CD4-positive, alpha-beta T cell treated with Interleukin-4 for 4 hours (primary cell): Measurements from ENCODE around the gene TLE5.
A peak's percentile ranks its signal among the peaks of the same experiment; 100 is the strongest.
"Not testable (repeated sequence)": the region's sequence is repeated elsewhere in the genome, so short reads cannot be mapped to it uniquely, and the experiment has no call there.

ENCODE experiments used
- DNase-seq: peaks from one replicate; pipeline ENCODE4 v3.0.0-alpha.2; 2020

The TLE5 gene

GRCh38 chr19:3060857-3061181 is 1.5 kb downstream of the TLE5 start:
- no peak for DNase-seq

- no peak for DNase-seq
Observed at GRCh38 chr19:3059653-3060052, 2.6 kb downstream of the TLE5 start.

GRCh38 chr19:3058821-3059314 is 3.4 kb downstream of the TLE5 start:
- DNase-seq, result no peak

DNA sequence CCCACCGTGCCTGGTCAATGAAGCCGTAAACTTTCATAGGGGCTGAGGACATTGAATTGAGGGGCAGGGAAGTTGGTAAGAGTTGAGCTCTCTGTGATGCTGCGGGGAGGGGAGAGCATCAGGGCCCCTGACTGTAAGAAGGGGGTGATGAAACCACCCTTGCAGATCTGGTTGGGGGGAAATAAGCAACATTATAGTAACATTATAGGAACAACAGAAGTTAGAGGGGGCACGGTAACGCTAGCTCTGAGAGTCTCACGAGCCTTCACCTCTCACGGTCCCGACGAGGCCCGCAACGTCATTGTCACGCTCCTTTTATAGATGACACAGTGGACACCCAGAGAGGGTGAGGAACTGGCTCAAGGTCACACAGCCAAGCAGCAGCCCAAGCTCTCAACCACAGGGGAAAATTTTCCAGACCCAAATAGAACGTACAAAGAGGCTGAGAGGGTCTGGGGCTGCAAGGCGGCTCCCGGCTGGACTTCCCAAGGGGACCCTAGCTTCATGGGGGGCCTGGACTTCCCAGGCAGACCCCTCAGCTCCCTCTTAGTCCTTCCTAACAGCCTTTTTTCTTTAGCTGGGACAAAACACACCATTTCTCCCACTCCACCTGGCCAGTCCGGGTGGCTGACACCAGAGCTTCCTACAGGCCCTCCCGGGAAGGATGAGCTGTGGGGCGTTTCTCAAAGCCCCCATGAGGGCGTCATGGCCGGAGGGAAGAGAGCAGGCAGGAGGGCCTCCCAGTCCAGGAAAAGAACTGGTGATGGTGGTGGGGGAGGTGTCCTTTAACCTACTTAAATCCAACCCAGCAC is 4.1 kb downstream of the TLE5 start:
- no peak for DNase-seq

DNA sequence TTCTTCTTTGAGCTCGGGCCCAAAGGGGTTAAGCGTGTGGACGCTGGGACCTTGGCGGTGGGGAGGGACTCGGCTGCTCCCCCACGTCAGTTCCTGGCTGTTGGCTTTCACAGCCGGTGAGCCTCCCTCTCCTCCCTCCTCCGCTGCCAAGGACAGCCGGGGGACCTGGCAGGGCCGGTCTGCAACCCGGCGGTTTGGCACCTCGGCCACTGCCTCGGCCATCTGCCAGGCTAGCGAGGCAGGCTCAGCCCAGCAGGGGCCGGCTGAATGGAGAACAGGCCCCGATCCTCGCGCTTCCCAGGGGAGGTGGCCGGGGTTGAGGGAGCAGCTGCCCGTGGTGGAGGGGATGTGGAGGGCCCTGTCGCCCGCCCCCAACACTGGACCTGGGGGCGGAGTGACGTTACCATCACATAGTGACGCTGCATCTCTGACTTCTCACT is 5.0 kb downstream of the TLE5 start:
- DNase-seq, result no peak

DNA sequence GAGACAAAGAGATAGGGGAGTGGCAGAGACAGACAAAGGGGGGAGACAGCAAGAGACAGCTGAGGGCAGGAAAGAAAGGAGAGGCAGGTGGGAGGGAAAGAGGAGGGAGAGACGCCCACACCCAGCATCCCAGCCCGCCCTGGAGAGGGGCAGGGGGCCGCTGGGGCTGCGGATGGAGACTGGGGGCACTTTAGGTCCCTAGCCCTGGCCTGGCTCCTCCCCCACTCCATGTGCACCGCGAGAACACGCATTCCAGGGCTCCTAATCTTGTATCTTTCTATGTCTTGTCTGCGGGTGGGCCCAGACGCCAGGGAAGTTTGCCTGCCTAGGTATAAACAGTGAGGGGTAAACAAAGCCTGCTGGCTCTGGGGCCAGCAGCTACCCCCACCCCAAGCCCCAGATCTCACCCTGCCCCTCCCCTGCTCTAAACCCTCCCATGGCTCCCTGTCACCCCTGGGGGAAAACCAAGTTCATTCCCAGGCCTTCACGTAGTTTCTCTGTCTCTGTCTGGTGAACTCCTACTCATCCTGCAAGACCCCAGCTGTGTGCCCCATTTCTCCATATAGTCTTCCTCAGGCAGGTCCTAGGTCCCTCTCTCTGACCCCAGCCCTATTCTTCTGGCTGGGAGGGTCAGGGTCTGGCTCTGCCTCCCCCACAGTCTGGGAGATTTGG is 5.7 kb downstream of the TLE5 start:
- DNase-seq, result no peak

GRCh38 chr19:3055741-3056416 is 6.4 kb downstream of the TLE5 start:
- DNase-seq, result no peak

DNA sequence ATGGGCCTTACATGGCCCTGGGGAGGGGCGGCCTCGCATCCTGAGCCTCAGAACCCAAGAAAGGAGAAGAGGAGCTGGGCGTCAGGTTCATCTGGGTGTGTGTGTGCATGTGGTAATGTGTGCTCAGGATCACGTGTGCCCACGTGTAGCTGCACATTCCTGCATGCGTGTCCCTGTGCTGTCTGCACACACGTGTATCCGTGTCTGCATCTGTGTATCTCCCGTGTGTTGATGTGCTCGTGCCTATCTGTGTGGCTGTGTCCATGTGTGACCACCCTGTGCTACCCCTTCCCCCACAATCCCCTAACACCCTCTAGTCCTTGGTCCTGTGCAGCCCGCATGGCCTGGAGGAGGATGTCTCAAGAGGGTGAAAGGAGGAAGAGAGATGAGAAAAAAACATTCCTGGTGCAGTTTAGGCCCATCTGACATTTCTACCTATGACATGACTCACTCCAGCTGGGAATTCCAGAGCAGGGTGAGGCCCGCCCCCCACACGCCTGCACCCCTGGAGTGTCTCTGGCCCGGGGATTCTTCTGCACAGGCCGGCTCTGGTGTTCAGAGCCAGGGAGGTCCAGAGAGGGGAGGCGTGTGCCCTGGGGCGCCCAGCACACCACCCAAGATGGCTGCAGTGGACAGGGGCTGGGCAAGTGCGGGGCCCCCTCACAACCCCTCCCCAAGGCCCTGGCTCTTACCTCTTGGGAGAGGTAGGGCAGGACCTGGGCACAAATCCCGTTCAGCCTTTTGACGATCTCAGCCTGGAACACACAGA is 7.1 kb downstream of the TLE5 start:
- DNase-seq, result no peak

DNA sequence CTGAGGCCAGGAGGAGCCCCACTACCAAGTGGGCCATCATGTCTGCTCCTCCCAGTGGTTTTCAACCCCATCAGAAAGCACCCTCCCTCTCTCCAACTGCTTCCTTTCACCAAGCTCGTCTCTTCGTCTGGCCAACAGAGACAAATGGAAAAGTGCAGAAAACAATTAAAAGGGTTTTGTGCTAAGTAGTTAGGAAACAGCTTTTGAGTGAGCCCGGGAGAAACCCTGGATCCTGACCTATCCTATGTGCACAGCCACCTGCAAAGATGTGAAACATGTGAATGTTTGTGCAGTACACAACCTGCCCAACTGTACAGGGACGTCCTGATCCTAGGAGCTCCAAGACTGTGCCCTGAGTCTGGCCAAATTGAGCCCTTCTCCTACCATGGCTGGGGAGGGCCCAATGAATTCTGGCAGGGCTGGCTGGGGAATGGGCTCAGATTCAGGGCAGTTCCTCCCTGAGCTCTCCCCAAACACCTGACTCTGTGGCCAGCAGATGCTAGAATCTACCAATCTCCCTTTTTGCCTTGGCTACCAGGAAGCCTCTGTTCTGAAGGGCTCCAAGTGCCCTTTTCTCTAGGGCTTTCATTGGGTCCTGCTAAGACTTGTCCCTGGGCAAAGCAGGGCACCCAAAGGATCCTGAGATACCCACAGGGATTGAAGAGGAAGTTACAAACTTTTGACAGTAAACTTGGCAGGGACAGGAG is 7.9 kb downstream of the TLE5 start:
- DNase-seq, result no peak

- no peak for DNase-seq
Observed at GRCh38 chr19:3053780-3054179, 8.5 kb downstream of the TLE5 start.

- no peak for DNase-seq
Observed at GRCh38 chr19:3053218-3053621, 9.1 kb downstream of the TLE5 start.

DNA sequence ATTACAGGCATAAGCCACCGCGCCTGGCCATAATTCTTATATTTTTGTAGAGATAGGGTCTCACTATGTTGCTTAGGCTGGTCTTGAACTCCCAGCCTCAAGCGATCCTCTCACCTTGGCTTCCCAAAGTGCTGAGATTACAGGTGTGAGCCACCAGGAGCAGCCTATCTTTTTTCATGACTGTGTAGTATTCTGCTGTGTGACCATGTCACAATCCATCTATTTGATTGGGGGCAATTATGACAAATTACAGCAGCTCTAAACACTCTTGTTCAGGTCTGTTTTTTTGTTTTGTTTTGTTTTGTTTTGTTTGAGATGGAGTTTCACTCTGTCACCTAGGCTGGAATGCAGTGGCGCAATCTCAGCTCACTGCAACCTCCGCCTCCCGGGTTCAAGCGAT is 12.3 kb downstream of the TLE5 start:
- not testable (repeated sequence) for DNase-seq

GRCh38 chr19:3049089-3049488 is 13.2 kb downstream of the TLE5 start:
- no peak for DNase-seq

- DNase-seq, result no peak
Observed at GRCh38 chr19:3048190-3048533, 14.1 kb downstream of the TLE5 start.

DNA sequence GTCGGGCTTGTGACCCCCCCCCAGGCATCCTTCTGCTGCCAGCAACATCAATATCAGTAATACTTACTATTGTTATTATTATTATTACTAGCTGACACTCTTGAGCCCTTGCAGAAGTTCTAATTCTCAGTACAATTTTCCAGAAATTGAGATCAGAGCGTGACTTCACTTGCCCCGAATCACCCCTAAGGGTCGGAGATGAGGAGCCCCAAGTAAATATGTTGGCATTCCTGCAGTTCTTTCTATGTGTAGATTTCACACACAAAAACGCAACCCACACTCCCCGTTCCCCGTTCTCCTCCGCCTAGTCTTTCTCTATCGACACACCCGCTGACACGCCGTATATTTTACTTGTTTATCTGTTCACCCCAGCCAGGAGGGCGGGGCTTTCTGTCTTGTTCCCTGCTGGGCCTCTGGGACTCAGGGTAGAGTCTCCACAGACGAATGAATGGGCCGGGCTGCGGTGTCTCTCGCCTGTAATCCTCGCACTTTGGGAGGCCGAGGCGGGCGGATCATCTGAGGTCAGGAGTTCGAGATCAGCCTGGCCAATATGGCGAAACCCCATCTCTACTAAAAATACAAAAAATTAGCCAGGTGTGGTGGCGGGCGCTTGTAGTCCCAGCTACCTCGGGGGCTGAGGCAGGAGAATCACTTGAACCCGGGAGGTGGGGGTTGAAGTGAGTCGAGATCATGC is 14.7 kb downstream of the TLE5 start:
- peak; percentile 76 for DNase-seq

DNA sequence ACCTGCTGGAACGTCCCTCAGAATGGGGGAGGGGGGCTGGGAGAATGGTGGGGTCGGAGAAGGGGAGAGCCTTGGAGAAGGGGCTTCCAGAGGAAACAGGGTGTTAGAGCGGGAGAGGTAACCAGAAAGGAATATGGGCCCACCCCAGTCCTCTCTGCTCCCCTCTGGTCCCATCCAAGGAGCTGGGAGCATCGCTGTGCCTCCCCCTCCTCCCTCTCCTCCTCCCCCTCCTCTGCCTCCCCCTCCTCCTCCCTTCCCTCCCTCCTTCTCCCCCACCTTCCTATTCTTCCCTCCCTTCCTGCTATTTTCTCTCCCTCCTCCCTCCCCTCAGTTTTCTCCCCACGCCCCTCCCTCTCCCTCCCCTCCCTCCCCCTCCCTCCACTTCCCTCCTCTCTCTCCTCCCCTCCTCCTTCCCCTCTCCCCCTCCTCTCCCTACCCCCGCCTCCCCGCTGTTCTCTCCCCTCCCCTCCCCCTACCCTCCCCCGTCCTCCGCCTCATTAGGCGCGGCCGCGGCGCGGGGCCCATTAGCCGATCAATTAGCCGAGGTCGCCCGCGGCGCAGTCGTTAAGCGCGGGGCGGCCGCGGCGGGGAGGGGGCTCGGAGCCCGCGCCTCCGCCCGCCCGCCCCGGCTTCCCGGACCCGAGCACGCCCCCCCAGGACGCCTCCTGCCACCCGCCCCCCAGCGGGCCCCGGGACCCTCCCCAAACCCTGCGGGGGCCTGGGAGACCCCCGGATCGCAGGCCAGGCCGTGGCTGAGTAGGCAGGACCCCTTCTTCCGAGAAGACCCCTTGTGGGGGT is 15.4 kb downstream of the TLE5 start:
- no peak for DNase-seq

DNA sequence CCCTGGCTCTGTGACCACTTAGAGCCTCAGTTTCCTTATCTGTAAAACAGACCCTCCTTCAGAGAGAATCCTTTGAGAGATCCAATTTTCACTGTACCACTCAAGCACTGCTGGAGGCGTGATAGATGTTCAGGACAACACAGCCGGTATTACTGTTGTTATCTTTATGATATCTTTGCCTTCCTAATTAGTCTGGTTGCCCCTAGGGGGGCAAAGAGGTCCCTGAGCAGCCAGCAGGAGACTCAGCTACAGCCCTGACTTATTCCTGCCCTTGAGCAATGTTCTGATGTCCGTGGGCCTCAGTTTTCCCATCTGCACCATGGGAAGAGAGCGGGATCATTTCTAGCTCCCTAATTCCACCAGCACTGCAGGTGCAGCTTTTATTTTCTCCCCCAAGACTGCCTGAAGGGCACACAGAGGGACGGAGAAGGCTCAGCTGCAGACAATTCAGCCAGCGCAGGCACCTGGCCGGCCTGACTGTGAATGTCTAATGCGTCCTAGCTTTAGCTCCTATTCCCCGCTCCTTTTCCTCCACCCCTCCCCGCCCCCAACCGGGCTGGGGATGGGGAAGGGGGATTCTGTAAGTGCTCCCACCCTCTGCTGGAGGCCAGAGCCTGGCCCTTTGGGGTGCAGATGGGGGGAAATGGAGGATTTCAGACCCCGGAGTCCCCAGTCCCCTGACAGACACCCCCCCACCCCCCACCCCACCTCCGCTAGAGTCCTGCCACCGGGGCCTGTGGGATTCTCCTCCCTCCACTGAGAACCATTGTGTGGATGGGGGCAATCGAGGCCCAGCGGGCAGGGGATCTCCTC is 16.2 kb downstream of the TLE5 start:
- no peak for DNase-seq

DNA sequence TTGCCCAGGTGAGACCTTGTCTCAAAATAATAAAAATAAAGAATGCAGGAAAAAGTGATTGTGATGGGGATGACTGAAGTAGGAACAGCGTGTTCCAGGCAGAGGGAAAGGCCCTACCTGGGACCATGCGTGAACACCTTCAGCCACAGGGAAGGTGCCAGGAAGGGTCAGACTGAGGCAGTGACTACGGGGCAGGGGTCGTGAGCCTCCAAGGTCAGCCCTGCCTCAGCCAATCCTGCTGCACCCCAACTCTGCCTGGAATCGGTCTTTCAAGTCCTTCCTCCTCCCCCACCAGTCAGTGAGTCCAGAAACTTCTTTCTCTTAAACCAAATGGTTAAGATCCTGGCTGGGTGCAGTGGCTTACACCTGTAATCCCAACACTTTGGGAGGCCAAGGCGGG is 17.1 kb downstream of the TLE5 start:
- no peak for DNase-seq

DNA sequence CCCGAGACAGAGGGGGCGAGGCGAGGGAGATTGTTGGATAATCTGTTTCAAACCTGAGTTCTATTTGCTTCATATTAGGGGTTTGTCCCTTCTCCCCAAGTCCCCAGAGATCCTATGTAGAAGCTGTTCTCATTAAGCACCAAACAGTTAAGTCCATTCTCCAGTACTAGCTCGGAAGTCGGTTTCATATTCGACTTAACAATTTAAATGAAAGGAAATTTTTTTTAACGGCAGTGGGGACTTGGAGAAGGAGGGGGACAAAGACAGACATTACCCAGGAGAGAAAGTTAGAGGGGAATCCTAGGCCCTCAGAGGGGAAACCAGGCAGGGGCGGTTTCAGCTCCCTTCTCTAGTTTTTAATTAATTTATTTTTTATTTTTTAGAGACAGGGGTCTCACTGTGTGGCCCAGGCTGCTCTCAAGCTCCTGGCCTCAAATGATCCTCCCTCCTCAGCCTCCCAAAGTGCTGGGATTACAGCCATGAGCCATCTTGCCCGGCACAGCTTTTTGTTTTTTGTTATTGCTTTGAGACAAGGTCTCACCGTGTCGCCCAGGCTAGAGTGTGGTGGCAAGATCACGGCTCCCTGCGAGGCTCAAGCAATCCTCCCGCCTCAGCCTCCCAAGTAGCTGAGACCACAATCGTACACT is 19.6 kb downstream of the TLE5 start:
- DNase-seq, result no peak
